Astrocyte (in vitro differentiated cells and primary cell): ENCODE data around the gene STON1. TPM values are rescaled to one million over a fixed set of nuclear protein-coding genes. Genes with fewer than 3 reads are reported as not detected.

ENCODE experiments used
- DNase-seq: peaks from one replicate; pipeline ENCODE4 v3.0.0-alpha.2; 2010; ENCODE audit warnings: low read depth
- FAIRE-seq: peaks from 2 replicates; lab custom pipeline; 2011; peaks lifted over from hg19 to GRCh38; lab: Jason Lieb, UNC
- H2AFZ ChIP-seq: 2 replicates; pipeline ENCODE4 v1.6.0; 2012; ENCODE audit warnings: low read depth, low read length, inconsistent platforms
- H3K27ac ChIP-seq: 2 replicates; pipeline ENCODE4 v1.5.1; 2011; ENCODE audit warnings: low read depth, low read length, inconsistent platforms
- H3K27me3 ChIP-seq: 2 replicates; pipeline ENCODE4 v1.6.0; 2011; ENCODE audit warnings: low read length, inconsistent platforms; ENCODE audit not compliant: insufficient read depth
- H3K36me3 ChIP-seq: 2 replicates; pipeline ENCODE4 v1.5.1; 2011; ENCODE audit warnings: low read length, inconsistent platforms; ENCODE audit not compliant: insufficient read depth
- H3K4me1 ChIP-seq: 2 replicates; pipeline ENCODE4 v1.5.1; 2011; ENCODE audit warnings: low read length, inconsistent platforms; ENCODE audit not compliant: insufficient read depth
- H3K4me2 ChIP-seq: 2 replicates; pipeline ENCODE4 v1.6.0; 2012; ENCODE audit warnings: low read length, inconsistent platforms
- H3K4me3 ChIP-seq: 2 replicates; pipeline ENCODE4 v1.5.1; 2011; ENCODE audit warnings: low read depth, mild to moderate bottlenecking, low read length, inconsistent platforms; ENCODE audit not compliant: insufficient read depth
- H3K79me2 ChIP-seq: 2 replicates; pipeline ENCODE4 v1.6.0; 2012; ENCODE audit warnings: mild to moderate bottlenecking, low read length, inconsistent platforms; ENCODE audit not compliant: insufficient read depth
- H3K9ac ChIP-seq: 2 replicates; pipeline ENCODE4 v1.6.0; 2012; ENCODE audit warnings: mild to moderate bottlenecking, low read length, inconsistent platforms
- H3K9me3 ChIP-seq: 2 replicates; pipeline ENCODE4 v1.5.1; 2012; ENCODE audit warnings: low read depth, mild to moderate bottlenecking, low read length, inconsistent platforms; ENCODE audit not compliant: insufficient read depth
- H4K20me1 ChIP-seq: 2 replicates; pipeline ENCODE4 v1.6.0; 2012; ENCODE audit warnings: low read length, inconsistent platforms; ENCODE audit not compliant: insufficient read depth
- H3K27ac Mint-ChIP-seq: one replicate; pipeline ENCODE4 v1.8.0; 2021; ENCODE audit warnings: mild to moderate bottlenecking, mixed read lengths; ENCODE audit not compliant: unreplicated experiment
- H3K27me3 Mint-ChIP-seq: one replicate; pipeline ENCODE4 v1.8.0; 2021; ENCODE audit warnings: low read depth, mixed read lengths; ENCODE audit not compliant: unreplicated experiment
- H3K36me3 Mint-ChIP-seq: one replicate; pipeline ENCODE4 v1.8.0; 2021; ENCODE audit warnings: low read depth, mixed read lengths; ENCODE audit not compliant: unreplicated experiment
- H3K4me1 Mint-ChIP-seq: one replicate; pipeline ENCODE4 v1.8.0; 2021; ENCODE audit warnings: low read depth, mixed read lengths; ENCODE audit not compliant: unreplicated experiment
- H3K4me3 Mint-ChIP-seq: one replicate; pipeline ENCODE4 v1.8.0; 2021; ENCODE audit warnings: mild to moderate bottlenecking, moderate library complexity, mixed read lengths; ENCODE audit not compliant: unreplicated experiment
- H3K9me3 Mint-ChIP-seq: one replicate; pipeline ENCODE4 v1.8.0; 2021; ENCODE audit warnings: mild to moderate bottlenecking, mixed read lengths; ENCODE audit not compliant: unreplicated experiment
- CTCF ChIP-seq: IDR thresholded peaks from 2 replicates; pipeline ENCODE4 v1.5.1; 2011; ENCODE audit warnings: low read depth, mild to moderate bottlenecking, inconsistent platforms, low read length, moderate library complexity; ENCODE audit not compliant: insufficient read depth
- EZH2 ChIP-seq: IDR thresholded peaks from 2 replicates; pipeline ENCODE4 v1.6.1; 2012; ENCODE audit warnings: mild to moderate bottlenecking, low read length, inconsistent platforms; ENCODE audit not compliant: insufficient read depth
- total RNA-seq: library from RNA; stranded (reverse); gene quantifications from 2 replicates; pipeline ENCODE4 v1.2.1, GENCODE V29; 2021

STON1 gene
- total RNA-seq, 1 donor from 2014 or later, result 7.3 TPM

GRCh38 chr2:48567671-48568070 lies 37.7 kb downstream of the STON1 start:
- peaks cover 3% of the 10 kb centered on the region for H3K4me1 Mint-ChIP-seq
- Histone ChIP-seq H3K79me2 (no peaks in the 10 kb centered on the region), H3K27me3 (no peaks in the 10 kb centered on the region), H3K9me3 (no peaks in the 10 kb centered on the region), H3K27ac (no peak overlapping the region), H3K36me3 (no peaks in the 10 kb centered on the region), H4K20me1 (no peaks in the 10 kb centered on the region), H3K4me1 (no peaks in the 10 kb centered on the region), H3K9ac (no peak overlapping the region), H2AFZ (no peak overlapping the region), H3K4me2 (no peak overlapping the region), H3K4me3 (no peak overlapping the region)
- DNase-seq (peak; percentile 53), FAIRE-seq (peak; percentile 5)
- TF ChIP-seq EZH2, result no peak
- no peak for TF ChIP-seq CTCF
- no peaks in the 10 kb centered on the region for H3K27me3 Mint-ChIP-seq
- no peak overlapping the region for H3K4me3 Mint-ChIP-seq
- peaks cover 6% of the 10 kb centered on the region for H3K36me3 Mint-ChIP-seq
- H3K9me3 Mint-ChIP-seq, result no peaks in the 10 kb centered on the region
- H3K27ac Mint-ChIP-seq, result no peak overlapping the region

- Mint-ChIP-seq H3K9me3 (no peaks in the 10 kb centered on the region), H3K36me3 (peaks cover 6% of the 10 kb centered on the region), H3K4me3 (no peak overlapping the region), H3K27me3 (no peaks in the 10 kb centered on the region), H3K4me1 (peaks cover 3% of the 10 kb centered on the region), H3K27ac (no peak overlapping the region)
- no peak for DNase-seq
- no peaks in the 10 kb centered on the region for H3K4me1 ChIP-seq
- no peak overlapping the region for H3K27ac ChIP-seq
- no peaks in the 10 kb centered on the region for H3K27me3 ChIP-seq
- no peaks in the 10 kb centered on the region for H3K9me3 ChIP-seq
- no peak for FAIRE-seq
- TF ChIP-seq CTCF, result no peak
- TF ChIP-seq EZH2, result no peak
- no peak overlapping the region for H3K9ac ChIP-seq
- no peaks in the 10 kb centered on the region for H3K36me3 ChIP-seq
- no peak overlapping the region for H2AFZ ChIP-seq
- H3K4me3 ChIP-seq, result no peak overlapping the region
- no peaks in the 10 kb centered on the region for H4K20me1 ChIP-seq
- H3K4me2 ChIP-seq, result no peak overlapping the region
- H3K79me2 ChIP-seq, result no peaks in the 10 kb centered on the region
These were observed 38.6 kb downstream of the STON1 start for GRCh38 chr2:48568547-48568946.

- Histone ChIP-seq H3K4me2 (no peak overlapping the region), H3K27ac (no peak overlapping the region), H3K27me3 (no peaks in the 10 kb centered on the region), H4K20me1 (no peaks in the 10 kb centered on the region), H3K9me3 (no peaks in the 10 kb centered on the region), H2AFZ (no peak overlapping the region), H3K9ac (no peak overlapping the region), H3K36me3 (no peaks in the 10 kb centered on the region), H3K79me2 (no peaks in the 10 kb centered on the region), H3K4me3 (no peak overlapping the region), H3K4me1 (no peaks in the 10 kb centered on the region)
- Mint-ChIP-seq H3K4me3 (no peak overlapping the region), H3K9me3 (no peaks in the 10 kb centered on the region), H3K27ac (no peak overlapping the region), H3K36me3 (peaks cover 3% of the 10 kb centered on the region), H3K4me1 (peaks cover 3% of the 10 kb centered on the region), H3K27me3 (no peaks in the 10 kb centered on the region)
- FAIRE-seq, result no peak
- DNase-seq, result peak; percentile 39
- no peak for TF ChIP-seq CTCF
- TF ChIP-seq EZH2, result no peak
These were observed 39.5 kb downstream of the STON1 start for GRCh38 chr2:48569433-48569832.
